HG02642 (cell line): ENCODE measurements around the gene NTM.

Experiments used
- ATAC-seq: cut with Tn5 transposase; IDR thresholded peaks from one replicate; pipeline ENCODE4 v1.9.1; 2021; ENCODE audit warnings: mild to moderate bottlenecking; ENCODE audit not compliant: unreplicated experiment, poor library complexity

The NTM gene

GRCh38 chr11:132106096-132106982 is 735.9 kb downstream of the NTM start:
- no peak for ATAC-seq

GRCh38 chr11:132111316-132111715 is 740.9 kb downstream of the NTM start:
- no peak for ATAC-seq

- ATAC-seq, result no peak
Observed at GRCh38 chr11:132111838-132112237, 741.4 kb downstream of the NTM start.

- ATAC-seq, result no peak
Observed at GRCh38 chr11:132112846-132113245, 742.4 kb downstream of the NTM start.

- ATAC-seq, result no peak
Observed at GRCh38 chr11:132114185-132114584, 743.8 kb downstream of the NTM start.

- no peak for ATAC-seq
Observed at GRCh38 chr11:132114743-132115142, 744.3 kb downstream of the NTM start.

- no peak for ATAC-seq
Observed at GRCh38 chr11:132115454-132115853, 745.0 kb downstream of the NTM start.

- no peak for ATAC-seq
Observed at GRCh38 chr11:132116516-132116915, 746.1 kb downstream of the NTM start.

- no peak for ATAC-seq
Observed at GRCh38 chr11:132118661-132119060, 748.2 kb downstream of the NTM start.

- no peak for ATAC-seq
Observed at GRCh38 chr11:132119573-132119972, 749.2 kb downstream of the NTM start.

GRCh38 chr11:132122735-132123134 is 752.3 kb downstream of the NTM start:
- ATAC-seq, result no peak

- no peak for ATAC-seq
Observed at GRCh38 chr11:132123449-132123848, 753.0 kb downstream of the NTM start.

- no peak for ATAC-seq
Observed at GRCh38 chr11:132123854-132124835, 753.7 kb downstream of the NTM start.

- peak; percentile 57 for ATAC-seq
Observed at GRCh38 chr11:132125988-132126871, 755.8 kb downstream of the NTM start.

- no peak for ATAC-seq
Observed at GRCh38 chr11:132126973-132127899, 756.8 kb downstream of the NTM start.

GRCh38 chr11:132127900-132128288 is 757.5 kb downstream of the NTM start:
- no peak for ATAC-seq

GRCh38 chr11:132131047-132131446 is 760.6 kb downstream of the NTM start:
- ATAC-seq, result no peak

GRCh38 chr11:132131961-132132360 is 761.5 kb downstream of the NTM start:
- no peak for ATAC-seq

GRCh38 chr11:132134322-132134721 is 763.9 kb downstream of the NTM start:
- ATAC-seq, result no peak
